IMR-90 (cell line): ENCODE measurements around the gene IQSEC1. TPM values are rescaled to one million over a fixed set of nuclear protein-coding genes. Genes with fewer than 3 reads are reported as not detected.

Source experiments
- ATAC-seq: fragments of 200-7000 bp; cut with Tn5 transposase; 2 replicates; pipeline ENCODE4 v1.9.1; 2020; ENCODE audit warnings: low read depth, mild to moderate bottlenecking, moderate library complexity
- BruUV-seq: library from RNA; stranded (reverse); fragments of 400-500 nt; replicated peaks from 2 replicates; lab custom pipeline; 2021; lab: Mats Ljungman, UMichigan
- CTCF ChIA-PET: fragments of 300-600 bp; formaldehyde crosslinking; extraction: SDS; loops from one replicate; lab custom pipeline; 2021; ENCODE audit warnings: antibody characterized with exemption; lab: Yijun Ruan, JAX
- POLR2A ChIA-PET: fragments of 300-600 bp; sonication (Branson Sonifier 250); formaldehyde crosslinking; loops from one replicate; lab custom pipeline; 2022; ENCODE audit warnings: antibody characterized with exemption; ENCODE audit not compliant: unreplicated experiment; lab: Charles Lee
- DNase-seq: peaks from one replicate; pipeline ENCODE4 v3.0.0; 2013
- H2AFZ ChIP-seq: replicated peaks from 2 replicates; pipeline ENCODE3; 2013; ENCODE audit warnings: low read length, mild to moderate bottlenecking; ENCODE audit not compliant: poor library complexity
- H2AK5ac ChIP-seq: 2 replicates; pipeline ENCODE4 v1.6.1; 2013; ENCODE audit warnings: low read depth, low read length, inconsistent platforms
- H2AK9ac ChIP-seq: replicated peaks from 2 replicates; pipeline ENCODE3; 2013; ENCODE audit warnings: mild to moderate bottlenecking, low read depth, low read length, moderate library complexity; ENCODE audit not compliant: poor library complexity
- H2BK120ac ChIP-seq: 2 replicates; pipeline ENCODE4 v1.6.1; 2013; ENCODE audit warnings: low read depth, low read length, inconsistent platforms
- H2BK15ac ChIP-seq: 3 replicates; pipeline ENCODE4 v1.6.1; 2013; ENCODE audit warnings: low read depth, low read length, inconsistent platforms
- H2BK20ac ChIP-seq: 2 replicates; pipeline ENCODE4 v1.6.1; 2013; ENCODE audit warnings: low read depth, mild to moderate bottlenecking, inconsistent platforms, low read length, moderate library complexity
- H2BK5ac ChIP-seq: 2 replicates; pipeline ENCODE4 v1.6.1; 2013; ENCODE audit warnings: mild to moderate bottlenecking, low read depth, low read length, inconsistent platforms; ENCODE audit not compliant: poor library complexity, severe bottlenecking
- H3K14ac ChIP-seq: replicated peaks from 2 replicates; pipeline ENCODE4 v1.6.1; 2013; ENCODE audit warnings: low read depth, low read length, inconsistent platforms
- H3K18ac ChIP-seq: 2 replicates; pipeline ENCODE4 v1.6.1; 2013; ENCODE audit warnings: low read depth, low read length, control low read depth
- H3K23ac ChIP-seq: 2 replicates; pipeline ENCODE4 v1.6.1; 2013; ENCODE audit warnings: low read depth, low read length, inconsistent platforms
- H3K27ac ChIP-seq: 2 replicates; pipeline ENCODE4 v1.5.1; 2013; ENCODE audit warnings: mild to moderate bottlenecking, control low read depth, low read length; ENCODE audit not compliant: insufficient read depth
- H3K27me3 ChIP-seq: 2 replicates; pipeline ENCODE4 v1.6.1; 2013; ENCODE audit warnings: low read length; ENCODE audit not compliant: control insufficient read depth, insufficient read depth
- H3K36me3 ChIP-seq: 2 replicates; pipeline ENCODE4 v1.6.1; 2013; ENCODE audit warnings: low read length, mixed read lengths; ENCODE audit not compliant: control insufficient read depth, insufficient read depth
- H3K4ac ChIP-seq: 2 replicates; pipeline ENCODE4 v1.6.1; 2013; ENCODE audit warnings: low read depth, low read length, inconsistent platforms
- H3K4me1 ChIP-seq: 2 replicates; pipeline ENCODE4 v1.6.1; 2013; ENCODE audit warnings: low read length, mixed read lengths; ENCODE audit not compliant: control insufficient read depth, insufficient read depth
- H3K4me2 ChIP-seq: 2 replicates; pipeline ENCODE4 v1.6.1; 2013; ENCODE audit warnings: low read depth, mild to moderate bottlenecking, control low read depth, low read length, moderate library complexity
- H3K4me3 ChIP-seq: 2 replicates; pipeline ENCODE4 v1.5.1; 2013; ENCODE audit warnings: low read depth, mild to moderate bottlenecking, control low read depth, low read length, moderate library complexity; ENCODE audit not compliant: insufficient read depth
- H3K56ac ChIP-seq: 2 replicates; pipeline ENCODE4 v1.6.1; 2013; ENCODE audit warnings: low read length, inconsistent platforms; ENCODE audit not compliant: insufficient read depth; ENCODE audit errors: extremely low read depth
- H3K79me1 ChIP-seq, 2 experiments: 2 replicates each; pipeline ENCODE4 v1.6.1; 2013; ENCODE audit warnings: low read length in 2 of 2, inconsistent platforms in 1 of 2, low read depth in 1 of 2
- H3K9ac ChIP-seq: 2 replicates; pipeline ENCODE4 v1.6.1; 2013; ENCODE audit warnings: low read depth, low read length, control low read depth
- H3K9me1 ChIP-seq: 2 replicates; pipeline ENCODE4 v1.6.1; 2013; ENCODE audit warnings: low read length, inconsistent platforms; ENCODE audit not compliant: insufficient read depth
- H3K9me3 ChIP-seq: 2 replicates; pipeline ENCODE4 v1.6.1; 2013; ENCODE audit warnings: low read length; ENCODE audit not compliant: control insufficient read depth, insufficient read depth
- H4K20me1 ChIP-seq: 2 replicates; pipeline ENCODE4 v1.6.1; 2013; ENCODE audit warnings: low read length, inconsistent platforms; ENCODE audit not compliant: insufficient read depth
- H4K5ac ChIP-seq: 2 replicates; pipeline ENCODE4 v1.6.1; 2013; ENCODE audit warnings: mild to moderate bottlenecking, low read depth, low read length, control low read depth
- H4K8ac ChIP-seq, 2 experiments: 2 replicates each; pipeline ENCODE4 v1.6.1; 2013; ENCODE audit warnings: low read depth in 2 of 2, low read length in 2 of 2, control low read depth in 1 of 2, inconsistent platforms in 1 of 2
- H4K91ac ChIP-seq: 2 replicates; pipeline ENCODE4 v1.6.1; 2013; ENCODE audit warnings: low read depth, low read length, inconsistent platforms; ENCODE audit not compliant: insufficient read depth
- CEBPB ChIP-seq: IDR thresholded peaks from 2 replicates; pipeline ENCODE4 v1.6.1; 2012; ENCODE audit warnings: low read depth, low read length, improper control_type of control experiment
- CHD1 ChIP-seq: IDR thresholded peaks from 2 replicates; pipeline ENCODE4 v1.6.1; 2012; ENCODE audit warnings: low read depth, low read length, improper control_type of control experiment
- FOS ChIP-seq: fragments of 150-350 bp; IDR thresholded peaks from 2 replicates; pipeline ENCODE4 v1.6.1; 2016; ENCODE audit warnings: low read depth, low read length
- MAFK ChIP-seq: IDR thresholded peaks from 2 replicates; pipeline ENCODE4 v1.6.1; 2012; ENCODE audit warnings: low read depth, low read length, improper control_type of control experiment
- MAZ ChIP-seq: IDR thresholded peaks from 2 replicates; pipeline ENCODE4 v1.6.1; 2012; ENCODE audit warnings: low read depth, mild to moderate bottlenecking, low read length, improper control_type of control experiment, moderate library complexity, borderline replicate concordance
- MXI1 ChIP-seq: IDR thresholded peaks from 2 replicates; pipeline ENCODE4 v1.6.1; 2012; ENCODE audit warnings: low read depth, mild to moderate bottlenecking, low read length, moderate library complexity, borderline replicate concordance
- SMC3 ChIP-seq: fragments of 150-350 bp; IDR thresholded peaks from 2 replicates; pipeline ENCODE4 v1.6.1; 2016; ENCODE audit warnings: low read depth, mild to moderate bottlenecking, antibody characterized with exemption, low read length, moderate library complexity
- dilution Hi-C: fragments of 300-500 bp; cut with HindIII; formaldehyde crosslinking; loops from one replicate; pipeline ENCODE4 v1.14.3; 2018; ENCODE audit warnings: low sequenced_read_pairs; ENCODE audit not compliant: unreplicated experiment
- in situ Hi-C: fragments of 300-500 bp; cut with MboI; formaldehyde crosslinking; loops from 3 replicates; pipeline ENCODE4 v1.14.3; 2019; ENCODE audit warnings: low sequenced_read_pairs, inconsistent platforms, mixed read lengths
- intact Hi-C: fragments of 100-400 bp; cut with micrococcal nuclease; formaldehyde crosslinking; loops from 2 replicates; pipeline ENCODE4 v1.10.0; 2022
- polyA plus RNA-seq, 3 experiments: library from polyadenylated mRNA; depleted of rRNA; stranded (reverse); fragments of >200 nt; gene quantifications; 2 replicates each; pipeline ENCODE4 v1.2.3, GENCODE V29; 2012; ENCODE audit warnings: low replicate concordance in 1 of 3
- total RNA-seq: library from RNA; depleted of rRNA; stranded (reverse); fragments of >200 nt; gene quantifications from 2 replicates; pipeline ENCODE4 v1.2.3, GENCODE V29; 2012
- TF ChIP-seq, protein P1 (sequence below): fragments of 150-350 bp; IDR thresholded peaks from 2 replicates; pipeline ENCODE4 v1.6.1; 2017; ENCODE audit warnings: mild to moderate bottlenecking, antibody characterized with exemption, low read length, low read depth
- TF ChIP-seq, protein P2 (sequence below): conservative IDR thresholded peaks from 2 replicates; pipeline ENCODE4 v1.5.1; 2012; ENCODE audit warnings: mild to moderate bottlenecking, low read depth, low read length, improper control_type of control experiment
- TF ChIP-seq, protein P3 (sequence below): fragments of 150-350 bp; IDR thresholded peaks from 2 replicates; pipeline ENCODE4 v1.6.1; 2016; ENCODE audit warnings: low read depth, mild to moderate bottlenecking, low read length, moderate library complexity, borderline replicate concordance

The IQSEC1 gene
- total and polyA plus RNA-seq, 2 of the 4 experiments (the other 2 are of a cell fraction), result 5.9 to 11.9 TPM

DNA sequence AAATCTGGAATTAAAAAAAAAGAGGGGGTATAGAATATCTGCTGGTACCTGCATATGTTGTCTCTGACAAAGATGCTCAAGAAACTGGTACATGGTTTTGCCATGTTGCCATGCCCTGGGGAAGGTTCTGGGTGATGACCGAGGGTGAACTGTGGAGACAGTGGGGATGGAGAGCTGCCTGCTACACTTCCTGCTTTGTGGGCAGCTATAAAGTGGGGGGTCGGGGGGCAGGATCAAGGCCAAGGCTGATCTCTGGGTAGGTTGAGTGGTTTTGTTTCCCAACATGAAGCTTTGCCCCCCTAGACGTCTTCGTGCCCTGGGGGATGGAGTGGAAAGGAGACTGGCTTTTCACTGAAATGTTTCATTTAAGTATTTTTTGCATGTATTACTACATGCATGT lies 74.6 kb downstream of the IQSEC1 start (continued):
- TF ChIP-seq, protein P1, sequence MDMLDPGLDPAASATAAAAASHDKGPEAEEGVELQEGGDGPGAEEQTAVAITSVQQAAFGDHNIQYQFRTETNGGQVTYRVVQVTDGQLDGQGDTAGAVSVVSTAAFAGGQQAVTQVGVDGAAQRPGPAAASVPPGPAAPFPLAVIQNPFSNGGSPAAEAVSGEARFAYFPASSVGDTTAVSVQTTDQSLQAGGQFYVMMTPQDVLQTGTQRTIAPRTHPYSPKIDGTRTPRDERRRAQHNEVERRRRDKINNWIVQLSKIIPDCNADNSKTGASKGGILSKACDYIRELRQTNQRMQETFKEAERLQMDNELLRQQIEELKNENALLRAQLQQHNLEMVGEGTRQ, result no peak
- TF ChIP-seq CHD1, result no peak
- no peak for TF ChIP-seq SMC3
- TF ChIP-seq MAZ, result no peak
- TF ChIP-seq MAFK, result no peak

DNA sequence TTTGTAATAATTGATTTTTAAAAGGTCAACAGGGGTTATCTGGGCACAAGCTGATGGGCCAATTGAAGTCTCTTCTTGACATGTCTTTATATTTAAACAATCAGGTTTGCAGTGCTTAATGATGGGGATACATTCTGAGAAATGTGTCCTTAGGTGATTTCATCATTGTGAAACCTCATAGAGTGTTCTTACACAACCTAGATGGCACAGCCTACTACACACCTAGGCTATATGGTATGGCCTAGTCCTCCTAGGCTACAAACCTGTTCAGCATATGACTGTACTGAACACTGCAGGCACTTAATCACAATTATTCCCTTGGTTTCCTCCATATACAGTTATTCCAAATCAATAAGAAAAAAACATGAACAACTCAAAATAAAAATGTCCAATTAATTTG lies 75.8 kb downstream of the IQSEC1 start:
- in situ Hi-C loops, result no loop called here

More for the DNA sequence above, 75.8 kb downstream of the IQSEC1 start:
- no peaks in the 10 kb centered on the region for H3K27me3 ChIP-seq
- H3K23ac ChIP-seq, result no peak overlapping the region
- intact Hi-C loops (loop anchor here (2.0 kb wide), 1 partner anchor 21 kb away; no protein-coding TSS in a partner anchor), dilution Hi-C loops (no loop called here)
- H2BK15ac ChIP-seq, result peak overlapping the region; percentile 88; the same call in 1 of the 3 replicates
- H3K4me1 ChIP-seq, result peaks cover 17% of the 10 kb centered on the region
- no peak overlapping the region for H3K56ac ChIP-seq
- H3K4me3 ChIP-seq, result no peak overlapping the region
- peaks cover 0 to 8% of the 10 kb centered on the region in 2 experiments; a peak in 2 of 4 replicates for H3K79me1 ChIP-seq
- peaks cover 11% of the 10 kb centered on the region; the same call in 1 of the 2 replicates for H3K9me1 ChIP-seq
- no peak overlapping the region for H2AK5ac ChIP-seq
- H3K36me3 ChIP-seq, result no peaks in the 10 kb centered on the region
- BruUV-seq, result no TSS peak
- H4K20me1 ChIP-seq, result no peaks in the 10 kb centered on the region
- H3K9me3 ChIP-seq, result no peaks in the 10 kb centered on the region
- no peak overlapping the region for H3K9ac ChIP-seq
- no peak overlapping the region for H2BK20ac ChIP-seq
- no peak overlapping the region for H4K91ac ChIP-seq
- H2AFZ ChIP-seq, result no peak overlapping the region
- H3K18ac ChIP-seq, result no peak overlapping the region
- H3K14ac ChIP-seq, result no peak overlapping the region
- ChIA-PET POLR2A (no interaction called here), CTCF (interaction anchor here (0.6 kb wide), 2 partner anchors 518 to 561 kb away, joined by 3 to 8 read pairs; no protein-coding TSS in a partner anchor)
- H2BK5ac ChIP-seq, result no peak overlapping the region
- TF ChIP-seq CEBPB (no peak), MXI1 (no peak), MAFK (no peak), FOS (no peak)
- TF ChIP-seq, protein P2, sequence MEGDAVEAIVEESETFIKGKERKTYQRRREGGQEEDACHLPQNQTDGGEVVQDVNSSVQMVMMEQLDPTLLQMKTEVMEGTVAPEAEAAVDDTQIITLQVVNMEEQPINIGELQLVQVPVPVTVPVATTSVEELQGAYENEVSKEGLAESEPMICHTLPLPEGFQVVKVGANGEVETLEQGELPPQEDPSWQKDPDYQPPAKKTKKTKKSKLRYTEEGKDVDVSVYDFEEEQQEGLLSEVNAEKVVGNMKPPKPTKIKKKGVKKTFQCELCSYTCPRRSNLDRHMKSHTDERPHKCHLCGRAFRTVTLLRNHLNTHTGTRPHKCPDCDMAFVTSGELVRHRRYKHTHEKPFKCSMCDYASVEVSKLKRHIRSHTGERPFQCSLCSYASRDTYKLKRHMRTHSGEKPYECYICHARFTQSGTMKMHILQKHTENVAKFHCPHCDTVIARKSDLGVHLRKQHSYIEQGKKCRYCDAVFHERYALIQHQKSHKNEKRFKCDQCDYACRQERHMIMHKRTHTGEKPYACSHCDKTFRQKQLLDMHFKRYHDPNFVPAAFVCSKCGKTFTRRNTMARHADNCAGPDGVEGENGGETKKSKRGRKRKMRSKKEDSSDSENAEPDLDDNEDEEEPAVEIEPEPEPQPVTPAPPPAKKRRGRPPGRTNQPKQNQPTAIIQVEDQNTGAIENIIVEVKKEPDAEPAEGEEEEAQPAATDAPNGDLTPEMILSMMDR, result no peak
- TF ChIP-seq, protein P3, sequence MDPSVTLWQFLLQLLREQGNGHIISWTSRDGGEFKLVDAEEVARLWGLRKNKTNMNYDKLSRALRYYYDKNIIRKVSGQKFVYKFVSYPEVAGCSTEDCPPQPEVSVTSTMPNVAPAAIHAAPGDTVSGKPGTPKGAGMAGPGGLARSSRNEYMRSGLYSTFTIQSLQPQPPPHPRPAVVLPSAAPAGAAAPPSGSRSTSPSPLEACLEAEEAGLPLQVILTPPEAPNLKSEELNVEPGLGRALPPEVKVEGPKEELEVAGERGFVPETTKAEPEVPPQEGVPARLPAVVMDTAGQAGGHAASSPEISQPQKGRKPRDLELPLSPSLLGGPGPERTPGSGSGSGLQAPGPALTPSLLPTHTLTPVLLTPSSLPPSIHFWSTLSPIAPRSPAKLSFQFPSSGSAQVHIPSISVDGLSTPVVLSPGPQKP, result no peak
- H3K4me2 ChIP-seq, result no peak overlapping the region
- DNase-seq (no peak), ATAC-seq (no peak)
- H2AK9ac ChIP-seq, result no peak overlapping the region
- H4K5ac ChIP-seq, result no peak overlapping the region
- H3K27ac ChIP-seq, result no peak overlapping the region
- no peak overlapping the region for H4K8ac ChIP-seq
- H3K4ac ChIP-seq, result no peak overlapping the region
- H2BK120ac ChIP-seq, result no peak overlapping the region
